Karpas-422 (cell line): Measurements from ENCODE around the gene POU6F2. TPM values are rescaled to one million over a fixed set of nuclear protein-coding genes. Genes with fewer than 3 reads are reported as not detected.

Source experiments
- DNase-seq: peaks from one replicate; pipeline ENCODE4 v3.0.0-alpha.2; 2015
- H2AFZ ChIP-seq: fragments of 200-600 bp; sonication (generic); 2 replicates; pipeline ENCODE4 v1.6.1; 2014; ENCODE audit warnings: antibody characterized with exemption, low read length, mixed read lengths
- H3K27ac ChIP-seq: fragments of 200-600 bp; sonication (generic); 2 replicates; pipeline ENCODE4 v1.5.1; 2014; ENCODE audit warnings: mild to moderate bottlenecking, low read length, moderate library complexity
- H3K27me3 ChIP-seq: fragments of 200-600 bp; sonication (generic); 2 replicates; pipeline ENCODE4 v1.6.1; 2014; ENCODE audit warnings: low read length, mixed read lengths
- H3K36me3 ChIP-seq: fragments of 200-600 bp; sonication (generic); 2 replicates; pipeline ENCODE4 v1.6.1; 2014; ENCODE audit warnings: low read length, mixed read lengths; ENCODE audit not compliant: insufficient read depth
- H3K4me1 ChIP-seq: fragments of 200-600 bp; sonication (generic); 2 replicates; pipeline ENCODE4 v1.6.1; 2014; ENCODE audit warnings: mild to moderate bottlenecking, low read length, mixed read lengths
- H3K4me2 ChIP-seq: fragments of 200-600 bp; sonication (generic); 2 replicates; pipeline ENCODE4 v1.6.1; 2014; ENCODE audit warnings: low read length, low read depth, mild to moderate bottlenecking; ENCODE audit not compliant: poor library complexity, severe bottlenecking
- H3K4me3 ChIP-seq: fragments of 200-600 bp; sonication (generic); 2 replicates; pipeline ENCODE4 v1.5.1; 2014; ENCODE audit warnings: mild to moderate bottlenecking, antibody characterized with exemption, low read length, mixed read lengths
- H3K79me2 ChIP-seq: fragments of 200-600 bp; sonication (generic); 2 replicates; pipeline ENCODE4 v1.6.1; 2014; ENCODE audit warnings: mild to moderate bottlenecking, low read length, mixed read lengths
- H3K9ac ChIP-seq: fragments of 200-600 bp; sonication (generic); 2 replicates; pipeline ENCODE4 v1.6.0; 2014; ENCODE audit warnings: low read length
- H3K9me2 ChIP-seq: fragments of 200-600 bp; sonication (generic), shearing (Covaris generic); replicated peaks from 2 replicates; pipeline ENCODE4 v1.6.0; 2014; ENCODE audit warnings: mild to moderate bottlenecking, low read length, moderate library complexity; ENCODE audit not compliant: insufficient read depth
- H3K9me3 ChIP-seq: fragments of 300-700, 200-600 bp; sonication (generic); 2 replicates; pipeline ENCODE4 v1.6.1; 2014; ENCODE audit warnings: low read length, mixed read lengths
- H4K20me1 ChIP-seq: fragments of 200-600 bp; sonication (generic); 2 replicates; pipeline ENCODE4 v1.6.1; 2014; ENCODE audit warnings: mild to moderate bottlenecking, antibody characterized with exemption, low read length, low read depth; ENCODE audit not compliant: insufficient read depth
- total RNA-seq: library from RNA; depleted of rRNA; stranded (reverse); fragments of >200 nt; shearing (Covaris generic); gene quantifications from 2 replicates; pipeline ENCODE4 v1.2.3, GENCODE V29; 2014; ENCODE audit warnings: low replicate concordance

Gene POU6F2
- total RNA-seq, 1 experiment from 2014 or later: not detected

DNA sequence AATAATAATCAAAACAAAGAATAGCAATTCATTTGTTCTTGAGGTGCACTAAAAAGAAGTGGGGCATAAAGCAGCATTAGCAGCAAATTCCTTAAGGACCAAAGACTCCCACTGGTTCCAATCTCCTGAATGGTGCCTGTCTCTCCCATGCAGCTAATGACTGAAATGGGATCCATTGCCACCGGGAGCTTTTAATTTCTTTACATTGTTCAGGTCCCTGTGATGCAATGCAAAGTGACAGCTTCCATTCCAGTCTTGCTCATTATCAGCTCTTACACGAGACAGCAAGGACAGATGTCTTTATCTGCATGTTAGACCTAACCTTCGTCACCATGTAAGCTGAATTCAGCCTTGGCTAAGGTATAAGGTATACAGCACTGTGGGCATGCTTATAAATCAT lies 148.1 kb downstream of the POU6F2 start:
- Histone ChIP-seq H3K9me3 (no peaks in the 10 kb centered on the region), H3K4me3 (no peak overlapping the region), H3K9me2 (no peaks in the 10 kb centered on the region), H3K79me2 (no peaks in the 10 kb centered on the region), H3K27me3 (no peaks in the 10 kb centered on the region), H4K20me1 (no peaks in the 10 kb centered on the region), H3K36me3 (no peaks in the 10 kb centered on the region), H3K4me2 (no peak overlapping the region), H3K4me1 (no peaks in the 10 kb centered on the region), H2AFZ (no peak overlapping the region), H3K27ac (no peak overlapping the region), H3K9ac (no peak overlapping the region)
- DNase-seq: no peak

- H2AFZ ChIP-seq: no peak overlapping the region
- no peak for DNase-seq
- no peaks in the 10 kb centered on the region for H3K4me1 ChIP-seq
- H3K27me3 ChIP-seq: no peaks in the 10 kb centered on the region
- no peak overlapping the region for H3K27ac ChIP-seq
- no peak overlapping the region for H3K4me3 ChIP-seq
- no peaks in the 10 kb centered on the region for H3K79me2 ChIP-seq
- no peak overlapping the region for H3K9ac ChIP-seq
- no peak overlapping the region for H3K4me2 ChIP-seq
- no peaks in the 10 kb centered on the region for H4K20me1 ChIP-seq
- no peaks in the 10 kb centered on the region for H3K36me3 ChIP-seq
- no peaks in the 10 kb centered on the region for H3K9me2 ChIP-seq
- no peaks in the 10 kb centered on the region for H3K9me3 ChIP-seq
Observed at GRCh38 chr7:39127058-39127457, 149.3 kb downstream of the POU6F2 start.

DNA sequence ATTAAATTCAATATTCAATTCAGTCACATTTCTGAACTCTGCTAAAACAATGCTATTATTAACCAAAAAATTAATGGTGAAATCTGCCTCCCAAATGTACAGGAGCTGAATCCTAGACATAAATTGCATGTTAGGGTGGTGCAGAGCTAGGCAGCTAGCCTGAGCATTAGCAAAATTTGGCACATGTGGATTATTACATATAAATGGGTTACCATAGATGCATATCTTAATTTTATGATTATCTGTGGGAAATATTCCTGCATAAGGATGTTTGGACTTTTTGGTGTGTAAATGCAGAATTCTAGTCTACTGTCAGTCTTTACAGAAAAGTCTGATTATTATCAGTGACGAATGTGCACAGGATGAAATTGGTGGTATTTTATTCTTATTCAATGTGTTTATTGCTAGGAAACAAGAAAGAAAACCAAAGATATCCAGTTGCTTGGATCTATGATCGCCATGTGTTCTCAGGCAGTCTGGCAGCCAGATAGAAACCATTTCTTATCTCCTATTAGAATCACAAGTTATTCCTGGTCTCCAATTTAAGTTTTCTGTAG lies 150.7 kb downstream of the POU6F2 start:
- H3K27me3 ChIP-seq: no peaks in the 10 kb centered on the region
- no peaks in the 10 kb centered on the region for H3K9me3 ChIP-seq
- H3K9me2 ChIP-seq: no peaks in the 10 kb centered on the region
- no peak overlapping the region for H3K4me3 ChIP-seq
- H2AFZ ChIP-seq: no peak overlapping the region
- no peaks in the 10 kb centered on the region for H3K36me3 ChIP-seq
- H4K20me1 ChIP-seq: no peaks in the 10 kb centered on the region
- no peak overlapping the region for H3K27ac ChIP-seq
- no peak overlapping the region for H3K9ac ChIP-seq
- no peaks in the 10 kb centered on the region for H3K4me1 ChIP-seq
- no peak overlapping the region for H3K4me2 ChIP-seq
- H3K79me2 ChIP-seq: no peaks in the 10 kb centered on the region
- DNase-seq: no peak

GRCh38 chr7:39130274-39130673 lies 152.6 kb downstream of the POU6F2 start:
- no peaks in the 10 kb centered on the region for H3K9me2 ChIP-seq
- DNase-seq: no peak
- no peaks in the 10 kb centered on the region for H3K4me1 ChIP-seq
- no peaks in the 10 kb centered on the region for H4K20me1 ChIP-seq
- no peaks in the 10 kb centered on the region for H3K27me3 ChIP-seq
- H2AFZ ChIP-seq: no peak overlapping the region
- H3K9ac ChIP-seq: no peak overlapping the region
- H3K36me3 ChIP-seq: no peaks in the 10 kb centered on the region
- no peak overlapping the region for H3K4me2 ChIP-seq
- no peak overlapping the region for H3K27ac ChIP-seq
- H3K9me3 ChIP-seq: no peaks in the 10 kb centered on the region
- no peaks in the 10 kb centered on the region for H3K79me2 ChIP-seq
- no peak overlapping the region for H3K4me3 ChIP-seq

DNA sequence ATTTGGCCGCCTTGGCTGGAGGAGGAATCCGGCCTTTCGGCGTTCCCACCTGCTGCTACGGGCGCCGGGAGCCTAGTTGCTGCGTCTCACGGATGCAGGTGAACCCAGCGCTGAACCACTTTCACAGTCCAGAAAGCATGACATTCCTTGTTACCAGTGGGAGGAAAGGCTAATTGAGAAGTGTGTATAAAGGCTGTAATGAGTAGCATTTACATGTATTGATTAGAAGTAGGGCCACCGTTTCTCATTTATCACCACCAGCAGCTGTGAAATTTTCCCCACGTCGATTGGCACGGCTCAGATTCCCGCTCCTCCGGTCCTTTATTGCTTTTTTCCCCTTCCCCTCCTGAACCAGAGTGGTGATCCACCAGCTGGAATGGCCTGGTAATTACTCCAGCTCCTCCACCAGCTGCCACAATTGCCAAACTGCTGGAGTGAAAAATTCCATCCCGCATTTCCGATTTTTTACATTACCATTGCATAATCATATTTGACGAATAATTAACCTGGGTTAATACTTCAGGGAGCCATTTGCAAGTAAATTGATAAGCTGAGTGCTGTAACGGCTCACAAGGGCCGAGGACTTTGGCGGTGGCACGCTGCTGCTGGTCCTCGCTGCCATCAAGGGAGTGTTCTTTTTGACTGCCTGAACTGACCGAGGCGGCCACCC lies 153.3 kb downstream of the POU6F2 start:
- Histone ChIP-seq H3K9me3 (no peaks in the 10 kb centered on the region), H3K9me2 (no peaks in the 10 kb centered on the region), H3K27ac (no peak overlapping the region), H3K36me3 (no peaks in the 10 kb centered on the region), H3K4me3 (no peak overlapping the region), H3K4me2 (no peak overlapping the region), H4K20me1 (no peaks in the 10 kb centered on the region), H3K79me2 (no peaks in the 10 kb centered on the region), H3K27me3 (no peaks in the 10 kb centered on the region), H3K4me1 (no peaks in the 10 kb centered on the region), H2AFZ (no peak overlapping the region), H3K9ac (no peak overlapping the region)
- no peak for DNase-seq

GRCh38 chr7:39132306-39132705 lies 154.6 kb downstream of the POU6F2 start:
- Histone ChIP-seq H3K9ac (no peak overlapping the region), H3K4me3 (no peak overlapping the region), H3K9me2 (no peaks in the 10 kb centered on the region), H3K27me3 (no peaks in the 10 kb centered on the region), H3K4me1 (no peaks in the 10 kb centered on the region), H3K27ac (no peak overlapping the region), H4K20me1 (no peaks in the 10 kb centered on the region), H3K36me3 (no peaks in the 10 kb centered on the region), H2AFZ (no peak overlapping the region), H3K9me3 (no peaks in the 10 kb centered on the region), H3K4me2 (no peak overlapping the region), H3K79me2 (no peaks in the 10 kb centered on the region)
- DNase-seq: no peak

- Histone ChIP-seq H3K9me3 (no peaks in the 10 kb centered on the region), H3K4me1 (no peaks in the 10 kb centered on the region), H3K36me3 (no peaks in the 10 kb centered on the region), H2AFZ (no peak overlapping the region), H3K4me3 (no peak overlapping the region), H3K9me2 (no peaks in the 10 kb centered on the region), H3K79me2 (no peaks in the 10 kb centered on the region), H3K4me2 (no peak overlapping the region), H4K20me1 (no peaks in the 10 kb centered on the region), H3K27ac (no peak overlapping the region), H3K9ac (no peak overlapping the region), H3K27me3 (no peaks in the 10 kb centered on the region)
- no peak for DNase-seq
Observed at GRCh38 chr7:39133088-39133487, 155.4 kb downstream of the POU6F2 start.

GRCh38 chr7:39137480-39137879 lies 159.8 kb downstream of the POU6F2 start:
- Histone ChIP-seq H3K9me2 (no peaks in the 10 kb centered on the region), H3K27me3 (no peaks in the 10 kb centered on the region), H3K9me3 (no peaks in the 10 kb centered on the region), H4K20me1 (no peaks in the 10 kb centered on the region), H3K4me2 (no peak overlapping the region), H3K4me3 (no peak overlapping the region), H3K9ac (no peak overlapping the region), H3K36me3 (no peaks in the 10 kb centered on the region), H3K27ac (no peak overlapping the region), H3K79me2 (no peaks in the 10 kb centered on the region), H2AFZ (no peak overlapping the region), H3K4me1 (no peaks in the 10 kb centered on the region)
- DNase-seq: no peak
